AG10803 (cell line): Measurements from ENCODE around the gene CCDC8.

Source experiments
- DNase-seq: peaks from one replicate; pipeline ENCODE4 v3.0.0; 2010; ENCODE audit warnings: low read depth
- H3K4me3 ChIP-seq: 2 replicates; pipeline ENCODE4 v1.5.1; 2011; ENCODE audit warnings: mild to moderate bottlenecking, low read length, control low read depth
- CTCF ChIP-seq: conservative IDR thresholded peaks from 2 replicates; pipeline ENCODE4 v1.5.1; 2011; ENCODE audit warnings: mild to moderate bottlenecking, low read length, control low read depth, inconsistent platforms

CCDC8 gene

GRCh38 chr19:46409191-46409590 lies 4.2 kb downstream of the CCDC8 start:
- no peak for DNase-seq
- no peak for TF ChIP-seq CTCF
- H3K4me3 ChIP-seq = no peak overlapping the region

GRCh38 chr19:46408664-46409039 lies 4.7 kb downstream of the CCDC8 start:
- no peak for TF ChIP-seq CTCF
- no peak overlapping the region for H3K4me3 ChIP-seq
- DNase-seq = peak; percentile 48

- no peak for DNase-seq
- TF ChIP-seq CTCF = no peak
- H3K4me3 ChIP-seq = no peak overlapping the region; the same call in 1 of the 2 replicates
Observed at GRCh38 chr19:46407856-46408663, 5.3 kb downstream of the CCDC8 start.

- DNase-seq = no peak
- no peak overlapping the region for H3K4me3 ChIP-seq
- TF ChIP-seq CTCF = no peak
Observed at GRCh38 chr19:46406976-46407375, 6.4 kb downstream of the CCDC8 start.

GRCh38 chr19:46404753-46405468 lies 8.5 kb downstream of the CCDC8 start:
- H3K4me3 ChIP-seq = peak overlapping the region; percentile 53
- no peak for DNase-seq
- TF ChIP-seq CTCF = peak; percentile 23

GRCh38 chr19:46404055-46404752 lies 9.2 kb downstream of the CCDC8 start:
- DNase-seq = peak; percentile 48
- peak; percentile 49 for TF ChIP-seq CTCF
- peak overlapping the region; percentile 53 for H3K4me3 ChIP-seq
